Measurements from ENCODE around the gene NUP210. TPM values are rescaled to one million over a fixed set of nuclear protein-coding genes. Genes with fewer than 3 reads are reported as not detected.
A peak's percentile ranks its signal among the peaks of the same experiment; 100 is the strongest.

NUP210 gene
- total RNA-seq, 1 donor: 0.45 TPM

- TF ChIP-seq CTCF (IDR thresholded peaks at IDR 0.05; ENCODE audit: insufficient read depth, low read length): peak; percentile 41
- DNase-seq (ENCODE audit: low read depth): no peak
- H3K4me3 ChIP-seq (ENCODE audit: low read depth, low read length): no peak overlapping the region
These were observed 41.3 kb upstream of the NUP210 start for GRCh38 chr3:13461169-13462124.

- TF ChIP-seq CTCF (IDR thresholded peaks at IDR 0.05; ENCODE audit: insufficient read depth, low read length): no peak
- H3K4me3 ChIP-seq (ENCODE audit: low read depth, low read length): no peak overlapping the region
- no peak for DNase-seq (ENCODE audit: low read depth)
These were observed 40.2 kb upstream of the NUP210 start for GRCh38 chr3:13460341-13460736.

- H3K4me3 ChIP-seq (ENCODE audit: low read depth, low read length): no peak overlapping the region
- TF ChIP-seq CTCF (IDR thresholded peaks at IDR 0.05; ENCODE audit: insufficient read depth, low read length): no peak
- no peak for DNase-seq (ENCODE audit: low read depth)
These were observed 39.7 kb upstream of the NUP210 start for GRCh38 chr3:13459605-13460340.

- no peak overlapping the region for H3K4me3 ChIP-seq (ENCODE audit: low read depth, low read length)
- TF ChIP-seq CTCF (IDR thresholded peaks at IDR 0.05; ENCODE audit: insufficient read depth, low read length): no peak
- no peak for DNase-seq (ENCODE audit: low read depth)
These were observed 37.5 kb upstream of the NUP210 start for GRCh38 chr3:13457593-13457992.

- no peak for TF ChIP-seq CTCF (IDR thresholded peaks at IDR 0.05; ENCODE audit: insufficient read depth, low read length)
- DNase-seq (ENCODE audit: low read depth): no peak
- no peak overlapping the region for H3K4me3 ChIP-seq (ENCODE audit: low read depth, low read length)
These were observed 35.5 kb upstream of the NUP210 start for GRCh38 chr3:13455644-13456043.

GRCh38 chr3:13452490-13453335 lies 32.6 kb upstream of the NUP210 start:
- H3K4me3 ChIP-seq (ENCODE audit: low read depth, low read length): peak overlapping the region; percentile 44
- peak; percentile 72 for DNase-seq (ENCODE audit: low read depth)
- peak; percentile 69 for TF ChIP-seq CTCF (IDR thresholded peaks at IDR 0.05; ENCODE audit: insufficient read depth, low read length)
